OCI-LY3 (cell line): ENCODE data around the gene TRIM51.

Experiments
- CTCF ChIP-seq: fragments of 200-600, 300-600 bp; sonication (generic); IDR thresholded peaks from 2 replicates; pipeline ENCODE4 v1.5.1; 2014; ENCODE audit warnings: antibody characterized with exemption, low read length, low read depth
- EZH2phosphoT487 ChIP-seq: fragments of 200-600 bp; shearing (Covaris generic); IDR thresholded peaks from 2 replicates; pipeline ENCODE4 v1.6.1; 2018; ENCODE audit warnings: antibody characterized with exemption, mixed run types, low read depth

GRCh38 chr11:55852141-55852540 is 31.0 kb upstream of the TRIM51 start:
- TF ChIP-seq CTCF (no peak), EZH2phosphoT487 (no peak)
